ENCODE measurements around the gene TSPAN5.

DNA sequence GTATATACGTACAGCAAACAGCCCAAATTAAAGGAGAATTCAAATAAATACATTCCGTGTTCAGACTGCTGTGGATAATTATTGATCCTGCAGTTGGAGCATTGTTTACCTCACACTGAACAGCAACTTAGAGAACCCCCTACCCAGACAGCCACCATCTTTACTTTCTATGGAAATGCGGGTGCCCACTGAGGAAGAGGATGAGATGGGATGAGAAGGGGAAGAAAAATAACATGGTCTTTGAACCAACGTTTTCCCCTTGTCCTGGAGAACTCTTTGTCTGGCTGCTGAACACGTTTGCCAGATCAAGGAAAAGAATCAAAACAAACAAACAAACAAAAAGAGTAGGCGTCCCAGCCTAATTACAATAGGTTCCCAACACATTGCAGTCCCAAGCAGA, 1.5 kb downstream of the TSPAN5 start:
- TF ChIP-seq, protein P1, sequence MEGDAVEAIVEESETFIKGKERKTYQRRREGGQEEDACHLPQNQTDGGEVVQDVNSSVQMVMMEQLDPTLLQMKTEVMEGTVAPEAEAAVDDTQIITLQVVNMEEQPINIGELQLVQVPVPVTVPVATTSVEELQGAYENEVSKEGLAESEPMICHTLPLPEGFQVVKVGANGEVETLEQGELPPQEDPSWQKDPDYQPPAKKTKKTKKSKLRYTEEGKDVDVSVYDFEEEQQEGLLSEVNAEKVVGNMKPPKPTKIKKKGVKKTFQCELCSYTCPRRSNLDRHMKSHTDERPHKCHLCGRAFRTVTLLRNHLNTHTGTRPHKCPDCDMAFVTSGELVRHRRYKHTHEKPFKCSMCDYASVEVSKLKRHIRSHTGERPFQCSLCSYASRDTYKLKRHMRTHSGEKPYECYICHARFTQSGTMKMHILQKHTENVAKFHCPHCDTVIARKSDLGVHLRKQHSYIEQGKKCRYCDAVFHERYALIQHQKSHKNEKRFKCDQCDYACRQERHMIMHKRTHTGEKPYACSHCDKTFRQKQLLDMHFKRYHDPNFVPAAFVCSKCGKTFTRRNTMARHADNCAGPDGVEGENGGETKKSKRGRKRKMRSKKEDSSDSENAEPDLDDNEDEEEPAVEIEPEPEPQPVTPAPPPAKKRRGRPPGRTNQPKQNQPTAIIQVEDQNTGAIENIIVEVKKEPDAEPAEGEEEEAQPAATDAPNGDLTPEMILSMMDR (IDR thresholded peaks at IDR 0.05; ENCODE audit: insufficient read depth, low read length, poor library complexity, severe bottlenecking) = no peak
- no peak for TF ChIP-seq EZH2phosphoT487 (conservative IDR thresholded peaks at IDR 0.05; ENCODE audit: low read length)

Data from SU-DHL-6 (cell line).